ENCODE data around the gene FSTL3. TPM values are rescaled to one million over a fixed set of nuclear protein-coding genes. Genes with fewer than 3 reads are reported as not detected.
"Not testable (repeated sequence)": the region's sequence is repeated elsewhere in the genome, so short reads cannot be mapped to it uniquely, and the experiment has no call there.

The FSTL3 gene
- total RNA-seq, 4 donors from 2014 or later = 14.4 to 51.6 (median 43.5) TPM

DNA sequence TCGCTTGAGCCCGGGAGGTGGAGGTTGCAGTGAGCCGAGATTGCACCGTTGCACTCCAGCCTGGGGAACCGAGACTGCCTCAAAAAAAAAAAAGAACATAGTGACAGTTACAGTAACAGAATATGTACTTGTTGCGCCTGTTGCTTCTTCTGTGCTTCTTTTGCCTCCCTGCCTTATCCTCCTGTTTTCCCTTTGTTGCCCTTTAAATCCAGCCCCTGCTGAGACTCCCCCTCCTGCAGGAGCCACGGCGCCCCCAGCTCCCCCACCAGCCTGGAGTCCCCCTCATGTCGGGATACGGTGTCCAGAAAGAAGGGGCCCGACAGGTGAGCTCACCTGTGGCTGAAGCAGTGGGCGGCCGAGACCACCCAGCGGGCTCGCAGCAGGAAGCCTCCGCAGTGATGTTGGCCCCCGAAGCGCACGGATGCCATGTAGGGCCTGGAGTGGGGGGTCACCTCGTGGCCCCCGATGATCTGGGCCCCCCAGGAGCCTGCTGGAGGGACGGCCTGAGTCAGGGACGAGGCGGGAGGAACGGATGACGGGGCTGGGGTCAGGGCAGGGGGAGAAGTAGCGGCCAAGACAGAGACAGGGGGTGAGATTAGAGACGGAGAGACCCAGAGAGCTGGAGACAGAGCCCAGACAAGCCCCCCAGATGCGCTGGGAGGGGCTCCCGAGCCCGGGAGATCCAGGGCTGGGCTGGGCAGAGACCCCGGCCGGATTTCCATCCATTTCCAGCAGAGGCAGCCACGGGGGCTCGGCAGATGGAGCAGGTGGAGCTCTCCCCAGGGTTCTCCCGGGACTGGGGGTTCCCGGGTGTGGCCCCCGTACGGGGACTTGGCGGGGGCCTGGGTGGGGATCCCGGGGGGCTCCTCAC lies 18.5 kb downstream of the FSTL3 start:
- no peak for TF ChIP-seq POLR2A (IDR thresholded peaks at IDR 0.05)
- H3K4me3 ChIP-seq (ENCODE audit: low read depth, poor library complexity, severe bottlenecking) = no peak overlapping the region
- WGBS, 2 donors = 48 to 51% methylated on average over 35 to 41 of the region's 41 CpGs
- DNase-seq (ENCODE audit: low spot score in 2 of 2) = no peak
- intact Hi-C loops (cut with DNase I; ENCODE audit: low total_unique reads) = no loop called here

DNA sequence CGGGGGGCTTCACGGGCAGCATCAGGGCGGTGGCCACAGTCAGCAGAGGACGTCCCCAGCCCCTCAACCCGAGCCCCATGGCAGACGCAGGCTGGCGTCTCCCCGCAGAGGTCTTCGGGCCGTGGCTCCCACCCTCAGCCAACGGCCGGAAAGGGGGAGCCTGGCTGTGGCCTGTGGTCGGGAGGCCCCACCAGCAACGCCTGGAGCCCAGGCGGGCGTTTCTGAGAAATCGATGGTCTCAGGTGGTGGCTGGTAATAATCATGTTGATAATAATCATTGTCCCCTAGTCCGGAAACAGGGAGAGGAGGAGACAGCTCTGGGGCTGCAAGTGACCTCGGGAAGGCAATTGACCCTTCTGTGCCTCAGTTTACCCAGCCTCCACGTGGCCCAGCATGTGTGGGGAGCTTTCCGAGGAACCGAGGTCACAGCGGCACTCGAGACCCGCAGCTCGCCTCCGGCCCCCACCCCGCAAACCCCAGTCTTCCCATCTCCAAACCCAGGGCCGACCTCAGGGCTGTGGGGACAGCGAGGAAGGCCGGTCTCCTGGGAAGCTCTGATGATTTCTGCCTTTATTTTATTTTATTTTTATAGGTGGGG lies 19.3 kb downstream of the FSTL3 start, which contains the start of gene PRSS57:
Gene PRSS57, minus strand, starts transcription at position 101 of the 598 bp plus-strand sequence. Its CDS starts 22 bp downstream, at position 79.
- 62 to 79% methylated on average over 19 to 31 of the region's 31 CpGs for WGBS, 2 donors
- intact Hi-C loops (cut with DNase I; ENCODE audit: low total_unique reads) = no loop called here
- H3K4me3 ChIP-seq (ENCODE audit: low read depth, poor library complexity, severe bottlenecking) = no peak within 1 kb of the TSS
- no peak for DNase-seq (ENCODE audit: low spot score in 2 of 2)
- TF ChIP-seq, protein P1, sequence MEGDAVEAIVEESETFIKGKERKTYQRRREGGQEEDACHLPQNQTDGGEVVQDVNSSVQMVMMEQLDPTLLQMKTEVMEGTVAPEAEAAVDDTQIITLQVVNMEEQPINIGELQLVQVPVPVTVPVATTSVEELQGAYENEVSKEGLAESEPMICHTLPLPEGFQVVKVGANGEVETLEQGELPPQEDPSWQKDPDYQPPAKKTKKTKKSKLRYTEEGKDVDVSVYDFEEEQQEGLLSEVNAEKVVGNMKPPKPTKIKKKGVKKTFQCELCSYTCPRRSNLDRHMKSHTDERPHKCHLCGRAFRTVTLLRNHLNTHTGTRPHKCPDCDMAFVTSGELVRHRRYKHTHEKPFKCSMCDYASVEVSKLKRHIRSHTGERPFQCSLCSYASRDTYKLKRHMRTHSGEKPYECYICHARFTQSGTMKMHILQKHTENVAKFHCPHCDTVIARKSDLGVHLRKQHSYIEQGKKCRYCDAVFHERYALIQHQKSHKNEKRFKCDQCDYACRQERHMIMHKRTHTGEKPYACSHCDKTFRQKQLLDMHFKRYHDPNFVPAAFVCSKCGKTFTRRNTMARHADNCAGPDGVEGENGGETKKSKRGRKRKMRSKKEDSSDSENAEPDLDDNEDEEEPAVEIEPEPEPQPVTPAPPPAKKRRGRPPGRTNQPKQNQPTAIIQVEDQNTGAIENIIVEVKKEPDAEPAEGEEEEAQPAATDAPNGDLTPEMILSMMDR (IDR thresholded peaks at IDR 0.05) = no peak
- TF ChIP-seq POLR2A (IDR thresholded peaks at IDR 0.05) = no peak

DNA sequence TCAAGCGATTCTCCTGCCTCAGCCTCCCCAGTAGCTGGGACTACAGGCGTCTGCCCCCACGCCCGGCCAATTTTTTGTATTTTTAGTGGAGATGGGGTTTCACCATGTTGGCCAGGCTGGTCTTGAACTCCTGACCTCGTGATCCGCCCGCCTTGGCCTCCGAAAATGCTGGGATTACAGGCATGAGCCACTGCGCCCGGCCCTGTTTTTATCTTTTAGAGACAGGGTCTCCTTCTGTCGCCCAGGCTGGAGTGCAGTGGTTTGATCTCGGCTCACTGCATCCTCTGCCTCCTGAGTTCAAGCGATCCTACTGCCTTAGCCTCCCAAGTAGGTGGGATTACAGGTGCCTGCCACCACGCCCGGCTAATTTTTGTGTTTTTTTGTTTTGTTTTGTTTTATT lies 22.3 kb downstream of the FSTL3 start:
- DNase-seq (ENCODE audit: low spot score in 2 of 2); intact Hi-C loops (cut with DNase I; ENCODE audit: low total_unique reads); H3K4me3 ChIP-seq (ENCODE audit: low read depth, poor library complexity, severe bottlenecking): not testable (repeated sequence)
- 87 to 96% methylated on average over 15 of the region's 15 CpGs for WGBS, 2 donors

DNA sequence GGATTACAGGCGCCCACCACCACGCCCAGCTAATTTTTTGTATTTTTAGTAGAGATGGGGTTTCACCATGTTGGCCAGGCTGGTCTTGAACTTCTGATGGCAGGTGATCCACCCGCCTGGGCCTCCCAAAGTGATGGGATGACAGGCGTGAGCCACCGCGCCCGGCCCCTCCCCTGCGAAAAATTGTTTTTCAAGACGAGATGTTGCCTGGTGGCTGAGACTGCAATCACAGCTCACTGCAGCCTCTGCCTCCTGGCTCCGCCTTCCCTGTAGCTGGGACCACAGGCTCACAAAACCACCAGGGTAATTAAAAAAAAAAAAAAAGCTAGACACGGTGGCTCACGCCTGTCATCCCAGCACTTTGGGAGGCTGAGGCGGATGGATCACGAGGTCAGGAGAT lies 23.7 kb downstream of the FSTL3 start:
- 76 to 82% methylated on average over 14 of the region's 14 CpGs for WGBS, 2 donors
- DNase-seq (ENCODE audit: low spot score in 2 of 2); H3K4me3 ChIP-seq (ENCODE audit: low read depth, poor library complexity, severe bottlenecking); intact Hi-C loops (cut with DNase I; ENCODE audit: low total_unique reads): not testable (repeated sequence)

DNA sequence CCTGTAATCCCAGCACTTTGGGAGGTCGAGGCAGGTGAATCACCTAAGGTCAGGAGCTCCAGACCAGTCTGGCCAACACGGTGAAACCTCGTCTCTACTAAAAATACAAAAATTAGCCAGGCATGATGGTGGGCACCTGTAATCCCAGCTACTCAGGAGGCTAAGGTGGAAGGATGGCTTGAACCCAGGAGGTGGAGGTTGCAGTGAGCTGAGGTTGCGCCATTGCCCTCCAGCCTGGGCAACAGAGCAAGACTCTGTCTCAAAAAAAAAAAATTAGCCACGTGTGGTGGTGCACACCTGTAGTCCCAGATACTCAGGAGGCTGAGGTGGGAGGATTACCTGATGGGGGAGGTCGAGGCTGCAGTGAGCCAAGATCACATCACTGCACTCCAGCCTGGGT lies 26.7 kb downstream of the FSTL3 start:
- H3K4me3 ChIP-seq (ENCODE audit: low read depth, poor library complexity, severe bottlenecking); DNase-seq (ENCODE audit: low spot score in 2 of 2); intact Hi-C loops (cut with DNase I; ENCODE audit: low total_unique reads): not testable (repeated sequence)
- 71 to 79% methylated on average over 6 of the region's 6 CpGs for WGBS, 2 donors

DNA sequence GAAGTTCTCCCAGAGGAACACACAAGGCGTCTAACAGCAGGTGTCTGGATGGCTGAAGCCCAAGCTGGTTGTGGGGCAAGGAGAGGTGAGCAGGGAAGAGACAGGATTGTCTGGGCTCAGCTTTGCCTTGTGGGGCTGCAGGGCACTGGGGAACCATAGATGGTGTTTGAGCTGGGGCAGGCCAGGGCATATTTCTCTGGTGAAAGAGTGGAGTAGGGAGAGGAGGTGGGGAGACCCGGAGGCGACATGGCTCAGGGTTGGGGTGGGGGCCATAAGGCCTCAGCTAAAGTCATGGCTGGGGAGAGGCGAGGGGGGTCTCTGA lies 27.1 kb downstream of the FSTL3 start:
- intact Hi-C loops (cut with DNase I; ENCODE audit: low total_unique reads) = no loop called here
- DNase-seq (ENCODE audit: low spot score in 2 of 2) = no peak
- TF ChIP-seq, protein P1 (IDR thresholded peaks at IDR 0.05) = no peak
- TF ChIP-seq POLR2A (IDR thresholded peaks at IDR 0.05) = no peak
- 14 to 25% methylated on average over 4 of the region's 4 CpGs for WGBS, 2 donors
- H3K4me3 ChIP-seq (ENCODE audit: low read depth, poor library complexity, severe bottlenecking) = no peak overlapping the region

DNA sequence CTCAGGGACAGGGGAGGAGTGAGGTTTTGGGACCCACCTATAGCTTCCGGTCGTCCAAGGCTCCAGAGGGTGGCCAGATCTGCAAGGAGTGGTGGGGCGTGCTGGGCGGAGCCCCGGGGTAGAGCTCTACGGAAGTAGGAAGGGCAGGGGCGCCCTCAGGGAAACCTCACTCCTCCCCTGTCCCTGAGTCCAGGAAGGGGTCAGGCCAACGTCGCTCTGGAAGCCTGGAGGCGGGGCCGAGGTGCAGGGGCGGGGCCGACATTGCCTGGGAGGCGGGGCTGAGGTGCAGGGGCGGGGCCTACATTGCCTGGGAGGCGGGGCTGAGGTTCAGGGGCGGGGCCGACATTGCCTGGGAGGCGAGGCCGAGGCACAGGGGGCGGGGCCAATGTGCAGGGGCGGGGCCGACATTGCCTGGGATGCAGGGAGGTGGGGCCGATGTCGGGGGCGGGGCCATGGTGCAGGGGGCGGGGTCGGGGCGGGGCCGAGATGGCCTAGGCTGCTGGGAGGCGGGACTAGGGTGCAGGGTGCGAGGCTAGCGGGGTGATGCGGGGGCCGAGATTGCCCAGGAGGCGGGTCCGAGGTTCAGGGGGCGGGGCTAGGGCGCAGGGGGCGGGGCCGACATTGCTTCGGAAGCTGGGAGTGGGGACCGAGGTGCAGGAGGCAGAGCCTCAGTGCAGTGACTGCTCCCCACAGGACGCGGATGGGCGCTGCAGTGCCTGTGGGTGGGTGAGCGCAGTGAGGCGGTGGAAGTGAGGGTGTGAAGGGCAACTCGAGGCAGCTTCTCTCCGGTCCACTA lies 27.7 kb downstream of the FSTL3 start:
- H3K4me3 ChIP-seq (ENCODE audit: low read depth, poor library complexity, severe bottlenecking) = no peak overlapping the region
- 11 to 15% methylated on average over 41 to 44 of the region's 50 CpGs for WGBS, 2 donors
- DNase-seq (ENCODE audit: low spot score in 2 of 2) = peak; percentile 50 to 94
- intact Hi-C loops (cut with DNase I; ENCODE audit: low total_unique reads) = no loop called here
- TF ChIP-seq POLR2A (IDR thresholded peaks at IDR 0.05) = no peak
- TF ChIP-seq, protein P1 (IDR thresholded peaks at IDR 0.05) = no peak

Data from lower leg skin (tissue), 4 donors.